Measurements from ENCODE around the gene KIF26A.

- TF ChIP-seq CTCF (IDR thresholded peaks at IDR 0.05; ENCODE audit: insufficient read depth, low read length, poor library complexity, severe bottlenecking) (no peak), EZH2phosphoT487 (conservative IDR thresholded peaks at IDR 0.05; ENCODE audit: low read length) (no peak)
These were observed 1.8 kb downstream of the KIF26A start for GRCh38 chr14:104140213-104140462.
